CD4-positive, alpha-beta T cell treated with Interleukin-4 for 1 hour (primary cell): ENCODE data around the gene SGPP1.
"Not testable (repeated sequence)": the region's sequence is repeated elsewhere in the genome, so short reads cannot be mapped to it uniquely, and the experiment has no call there.

Source experiments
- DNase-seq, 2 donors: peaks; one replicate each; pipeline ENCODE4 v3.0.0-alpha.2; 2020 to 2022

SGPP1 gene

GRCh38 chr14:63727736-63728728 is at the start of gene SGPP1:
SGPP1 (minus strand) TSS chr14:63728065; CDS start chr14:63727944, 121 bp downstream.
- peak; percentile 86 to 90 for DNase-seq

GRCh38 chr14:63777024-63777423 is 49.2 kb upstream of the SGPP1 start:
- no peak for DNase-seq

GRCh38 chr14:63773504-63773903 is 45.6 kb upstream of the SGPP1 start:
- DNase-seq: no peak

GRCh38 chr14:63770187-63770807 is 42.4 kb upstream of the SGPP1 start:
- DNase-seq: peak; percentile 62 to 72

GRCh38 chr14:63766611-63767010 is 38.7 kb upstream of the SGPP1 start:
- no peak for DNase-seq

- no peak for DNase-seq
These were observed 36.8 kb upstream of the SGPP1 start for GRCh38 chr14:63764620-63765139.

- DNase-seq: no peak
These were observed 36.2 kb upstream of the SGPP1 start for GRCh38 chr14:63764103-63764502.

GRCh38 chr14:63761351-63762117 is 33.7 kb upstream of the SGPP1 start:
- no peak for DNase-seq

- no peak for DNase-seq
These were observed 32.1 kb upstream of the SGPP1 start for GRCh38 chr14:63760014-63760413.

GRCh38 chr14:63759456-63759855 is 31.6 kb upstream of the SGPP1 start:
- peak in 1 of 2 donors; percentile 57 for DNase-seq

GRCh38 chr14:63757211-63757610 is 29.3 kb upstream of the SGPP1 start:
- DNase-seq: no peak

GRCh38 chr14:63752449-63753169 is 24.7 kb upstream of the SGPP1 start:
- DNase-seq: peak in 1 of 2 donors; percentile 13

GRCh38 chr14:63751076-63751475 is 23.2 kb upstream of the SGPP1 start:
- DNase-seq: not testable (repeated sequence)

- DNase-seq: no peak
These were observed 20.0 kb upstream of the SGPP1 start for GRCh38 chr14:63747846-63748245.

- DNase-seq: peak; percentile 26 to 66
These were observed 18.1 kb upstream of the SGPP1 start for GRCh38 chr14:63745858-63746425.

GRCh38 chr14:63745272-63745671 is 17.4 kb upstream of the SGPP1 start:
- no peak for DNase-seq

- no peak for DNase-seq
These were observed 9.7 kb upstream of the SGPP1 start for GRCh38 chr14:63737582-63738006.

- DNase-seq: no peak
These were observed 7.9 kb upstream of the SGPP1 start for GRCh38 chr14:63735720-63736119.

GRCh38 chr14:63730659-63731058 is 2.8 kb upstream of the SGPP1 start:
- DNase-seq: no peak

GRCh38 chr14:63727231-63727735 is 582 bp downstream of the SGPP1 start:
- peak in 1 of 2 donors; percentile 24 for DNase-seq

- no peak for DNase-seq
These were observed 1.4 kb downstream of the SGPP1 start for GRCh38 chr14:63726499-63726898.
